GM12801 (cell line): Measurements from ENCODE around the gene TVP23B.
"Not testable (repeated sequence)": the region's sequence is repeated elsewhere in the genome, so short reads cannot be mapped to it uniquely, and the experiment has no call there.

ENCODE experiments used
- TF ChIP-seq, protein P1 (sequence below): IDR thresholded peaks from one replicate; pipeline ENCODE4 v1.5.1; 2011; ENCODE audit warnings: control low read depth; ENCODE audit not compliant: insufficient read length; ENCODE audit errors: extremely low read depth

TVP23B gene

DNA sequence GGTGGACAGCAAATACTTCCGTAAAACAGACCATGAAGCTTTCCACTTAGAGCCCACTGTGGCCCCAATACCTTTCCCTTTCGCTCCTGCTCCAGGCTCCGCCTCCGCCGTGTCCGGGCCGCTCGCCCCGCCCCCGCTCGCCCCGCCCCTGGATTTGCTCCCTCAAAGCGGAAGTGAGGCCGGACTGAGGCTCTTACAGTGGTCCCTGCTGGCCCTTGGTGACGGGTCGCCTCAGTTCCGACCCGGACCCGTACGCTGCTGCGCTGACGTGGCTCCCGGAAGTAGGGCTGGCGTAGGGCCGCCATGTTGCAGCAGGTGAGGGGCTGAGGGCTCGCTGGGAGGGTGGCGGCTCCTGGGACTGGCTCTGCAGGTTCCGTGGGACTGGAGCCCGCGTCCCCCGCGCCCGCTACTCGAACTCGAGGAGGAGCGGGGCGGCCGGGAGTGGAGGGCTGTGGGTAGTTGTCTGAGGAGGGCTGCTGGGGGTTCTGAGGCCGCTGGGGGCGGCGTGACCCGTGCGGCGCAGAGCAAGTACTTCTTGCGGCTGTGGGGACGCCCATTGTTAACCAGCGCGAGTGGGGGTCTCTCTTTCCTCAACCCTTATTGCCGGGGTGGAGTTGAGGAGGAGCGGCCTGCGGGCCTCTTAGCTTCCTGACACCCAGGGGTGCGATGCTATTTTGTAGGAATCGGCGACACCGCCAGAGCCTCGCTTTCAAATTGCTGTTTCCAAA lies at the start of gene TVP23B:
Gene TVP23B, plus strand, starts transcription at position 193 of the 728 bp plus-strand sequence. Its CDS starts 111 bp downstream, at position 304.
- TF ChIP-seq, protein P1, sequence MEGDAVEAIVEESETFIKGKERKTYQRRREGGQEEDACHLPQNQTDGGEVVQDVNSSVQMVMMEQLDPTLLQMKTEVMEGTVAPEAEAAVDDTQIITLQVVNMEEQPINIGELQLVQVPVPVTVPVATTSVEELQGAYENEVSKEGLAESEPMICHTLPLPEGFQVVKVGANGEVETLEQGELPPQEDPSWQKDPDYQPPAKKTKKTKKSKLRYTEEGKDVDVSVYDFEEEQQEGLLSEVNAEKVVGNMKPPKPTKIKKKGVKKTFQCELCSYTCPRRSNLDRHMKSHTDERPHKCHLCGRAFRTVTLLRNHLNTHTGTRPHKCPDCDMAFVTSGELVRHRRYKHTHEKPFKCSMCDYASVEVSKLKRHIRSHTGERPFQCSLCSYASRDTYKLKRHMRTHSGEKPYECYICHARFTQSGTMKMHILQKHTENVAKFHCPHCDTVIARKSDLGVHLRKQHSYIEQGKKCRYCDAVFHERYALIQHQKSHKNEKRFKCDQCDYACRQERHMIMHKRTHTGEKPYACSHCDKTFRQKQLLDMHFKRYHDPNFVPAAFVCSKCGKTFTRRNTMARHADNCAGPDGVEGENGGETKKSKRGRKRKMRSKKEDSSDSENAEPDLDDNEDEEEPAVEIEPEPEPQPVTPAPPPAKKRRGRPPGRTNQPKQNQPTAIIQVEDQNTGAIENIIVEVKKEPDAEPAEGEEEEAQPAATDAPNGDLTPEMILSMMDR: not testable (repeated sequence)

DNA sequence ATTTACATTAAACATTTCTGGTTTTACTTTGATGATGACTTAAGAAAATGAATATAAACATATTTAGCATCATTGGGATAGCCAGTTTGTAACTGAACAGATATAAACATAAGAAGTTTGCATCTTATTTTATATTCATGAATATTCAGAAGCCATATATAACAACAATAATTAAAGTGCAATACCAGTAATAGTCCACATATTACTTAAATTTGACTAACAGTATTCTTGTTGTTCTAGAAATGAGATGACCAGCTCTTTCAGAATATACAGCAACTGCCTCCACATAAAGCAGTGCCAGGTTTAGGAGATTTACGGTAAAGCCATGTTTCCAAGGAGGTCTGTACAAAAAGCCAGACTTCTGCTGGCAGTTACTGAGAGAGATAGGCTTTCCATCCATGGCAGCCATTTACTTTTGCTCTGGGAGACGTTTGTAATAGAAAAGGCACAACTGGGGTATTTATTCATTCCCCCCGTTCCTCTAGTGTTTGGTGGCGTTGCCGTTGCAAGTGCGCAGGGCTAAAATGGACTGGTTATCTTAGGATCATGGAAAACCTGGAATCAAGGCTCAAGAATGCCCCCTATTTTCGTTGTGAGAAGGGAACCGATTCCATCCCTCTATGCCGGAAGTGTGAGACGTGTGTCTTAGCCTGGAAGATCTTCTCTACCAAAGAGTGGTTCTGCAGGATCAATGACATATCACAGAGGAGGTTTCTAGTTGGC lies 37.1 kb upstream of the TVP23B start, which contains the start of gene FBXW10:
Gene FBXW10, plus strand, starts transcription at position 356 of the 723 bp plus-strand sequence. Its CDS starts 191 bp downstream, at position 547.
- TF ChIP-seq, protein P1: not testable (repeated sequence)

DNA sequence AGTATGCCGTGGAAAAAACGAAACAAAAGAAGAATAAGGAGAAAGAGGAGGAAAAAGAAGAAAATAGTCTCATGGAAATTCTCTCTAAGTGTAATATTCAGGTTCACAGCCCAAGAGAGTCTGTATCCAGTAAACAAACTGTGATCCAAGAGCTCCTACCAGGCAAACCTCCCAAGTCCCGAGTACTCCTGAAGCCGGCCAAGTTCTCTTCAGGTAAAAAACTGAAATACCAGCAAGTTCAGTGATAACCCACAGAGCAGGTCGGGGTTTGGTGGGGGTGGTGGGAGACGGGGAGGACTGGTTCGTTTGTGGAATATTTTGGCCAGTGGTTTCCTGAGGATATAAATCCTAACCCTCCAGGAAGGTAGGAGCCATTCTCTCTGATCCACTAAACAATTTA lies 8.5 kb upstream of the TVP23B start:
- TF ChIP-seq, protein P1: no peak

DNA sequence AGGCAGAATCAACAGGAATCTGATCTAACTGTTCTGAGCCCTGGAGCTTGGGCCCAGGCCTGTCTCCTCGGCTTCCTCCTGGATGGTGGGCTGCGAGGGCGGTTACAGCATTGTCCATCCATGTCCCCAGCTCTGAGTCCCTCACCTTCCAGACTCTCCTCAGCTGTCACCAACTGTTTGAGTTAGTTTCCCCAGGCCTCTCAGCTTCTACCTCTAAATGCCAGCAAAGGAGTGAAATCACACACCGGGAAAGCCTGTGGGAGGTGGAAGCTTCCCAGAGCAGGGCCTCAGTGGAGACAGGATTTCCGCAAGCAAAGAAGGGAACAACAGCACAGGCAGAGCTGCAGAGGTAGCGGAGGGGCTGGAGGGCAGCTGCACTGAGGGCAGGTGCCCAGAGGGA lies 67.5 kb downstream of the TVP23B start:
- TF ChIP-seq, protein P1: no peak

DNA sequence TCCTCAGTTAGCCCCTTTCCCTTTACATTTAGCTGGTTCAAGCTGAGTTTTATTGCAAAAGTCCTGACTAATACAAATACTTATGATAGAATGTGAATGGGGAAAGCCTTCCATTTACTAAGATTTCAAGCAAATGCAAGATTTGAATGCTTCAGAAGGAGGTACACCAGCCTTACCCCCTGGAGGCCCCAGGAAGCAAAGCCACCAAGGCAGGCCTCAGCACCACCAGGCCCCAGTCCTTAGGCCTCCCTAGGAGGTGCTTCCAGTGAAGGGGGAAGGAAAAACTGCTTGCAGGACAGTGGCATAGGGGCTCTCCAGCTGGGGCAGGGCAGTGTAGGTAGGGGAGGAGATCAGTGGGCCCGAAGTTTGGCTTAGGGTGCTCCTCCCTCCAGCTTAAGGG lies 69.7 kb downstream of the TVP23B start:
- TF ChIP-seq, protein P1: no peak

DNA sequence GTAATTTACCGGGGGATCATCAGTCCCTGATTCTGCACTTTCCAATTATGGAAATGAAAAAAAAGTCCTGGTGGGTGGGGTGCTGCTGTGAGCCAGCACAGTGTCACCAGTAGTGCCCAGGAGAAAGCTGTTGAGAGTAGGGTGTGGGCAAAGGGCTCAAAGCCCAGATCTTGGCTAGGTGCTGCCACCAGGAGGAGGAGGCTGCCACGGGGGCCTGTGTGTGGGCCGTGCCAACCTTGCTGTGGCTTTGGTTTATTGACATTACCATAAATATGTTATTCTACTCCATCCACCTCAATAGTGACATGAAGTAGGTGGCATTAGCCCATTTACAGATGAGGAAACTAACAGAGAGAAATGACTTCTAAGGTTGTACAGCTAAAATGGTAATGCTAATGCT lies 70.2 kb downstream of the TVP23B start:
- TF ChIP-seq, protein P1: no peak

DNA sequence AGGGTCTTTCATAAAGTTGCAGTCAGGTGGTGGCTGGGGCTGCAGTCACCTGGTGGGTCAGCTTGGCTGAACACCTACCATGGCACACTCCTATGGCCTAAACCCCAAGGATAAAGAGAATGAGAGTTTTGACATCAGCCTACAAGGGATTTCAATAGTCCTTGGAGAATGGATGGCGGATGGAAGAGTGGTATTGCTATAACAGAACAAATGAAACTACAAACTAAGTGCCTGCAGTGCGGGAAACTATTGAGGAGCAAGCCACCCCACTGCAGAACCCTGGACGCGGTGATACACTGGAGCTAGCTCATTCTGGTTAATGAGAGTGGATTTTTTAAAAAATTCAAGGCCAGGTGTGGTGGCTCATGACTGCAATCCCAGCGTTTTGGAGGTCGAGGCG lies 74.0 kb downstream of the TVP23B start:
- TF ChIP-seq, protein P1: no peak
